HepG2 (cell line): ENCODE results near the gene UCKL1. TPM values are rescaled to one million over a fixed set of nuclear protein-coding genes. Genes with fewer than 3 reads are reported as not detected.

Source experiments
- ATAC-seq: fragments of 200-7000 bp; cut with Tn5 transposase; 3 replicates; pipeline ENCODE4 v1.9.1; 2020; ENCODE audit warnings: mild to moderate bottlenecking, moderate library complexity
- BruUV-seq: library from RNA; stranded (reverse); fragments of 400-500 nt; replicated peaks from 2 replicates; lab custom pipeline; 2021; lab: Mats Ljungman, UMichigan
- CTCF ChIA-PET: fragments of 300-600 bp; formaldehyde crosslinking; extraction: SDS; loops from one replicate; lab custom pipeline; 2021; ENCODE audit warnings: low total read pairs, inconsistent platforms, low intra/inter-chr PET ratio; lab: Yijun Ruan, JAX
- POLR2A ChIA-PET: fragments of 350-600 bp; sonication (Branson Sonifier 250); formaldehyde crosslinking; loops from one replicate; lab custom pipeline; 2020; ENCODE audit warnings: antibody characterized with exemption, inconsistent platforms; lab: Yijun Ruan, JAX
- DNase-seq: peaks from one replicate; pipeline ENCODE4 v3.0.0-alpha.2; 2015; ENCODE audit warnings: low spot score
- FAIRE-seq: peaks from 3 replicates; lab custom pipeline; 2011; peaks lifted over from hg19 to GRCh38; lab: Jason Lieb, UNC
- H2AFZ ChIP-seq: one replicate; pipeline ENCODE4 v1.6.1; 2011; ENCODE audit warnings: low read length, inconsistent platforms
- H3K27ac ChIP-seq: fragments of 300-600 bp; 3 replicates; pipeline ENCODE4 v1.8.0; 2011; ENCODE audit warnings: mixed run types, mild to moderate bottlenecking, mixed read lengths, low read length, inconsistent platforms; ENCODE audit not compliant: insufficient read depth; ENCODE audit errors: extremely low read length
- H3K27me3 ChIP-seq, 2 experiments: fragments of 200-600 bp in 1 of 2; 2 replicates in 1 of 2; 3 replicates in 1 of 2; pipeline versions ENCODE4 v1.6.0 to v1.8.0; 2011; ENCODE audit warnings: low read length in 2 of 2, mild to moderate bottlenecking in 2 of 2, moderate library complexity in 2 of 2, inconsistent platforms in 1 of 2; ENCODE audit not compliant: insufficient read depth in 2 of 2, control insufficient read depth in 1 of 2
- H3K36me3 ChIP-seq, 2 experiments: fragments of 200-600 bp in 1 of 2; replicated peaks in 1 of 2; 2 replicates in 1 of 2; 3 replicates in 1 of 2; pipeline versions ENCODE4 v1.5.1 to v1.8.0; 2011; ENCODE audit warnings: low read length in 2 of 2, inconsistent platforms in 1 of 2; ENCODE audit not compliant: insufficient read depth in 2 of 2, control insufficient read depth in 1 of 2
- H3K4me1 ChIP-seq: 2 replicates; pipeline ENCODE4 v1.5.1; 2012; ENCODE audit warnings: low read length, inconsistent platforms; ENCODE audit not compliant: insufficient read depth
- H3K4me2 ChIP-seq: 2 replicates; pipeline ENCODE4 v1.6.0; 2011; ENCODE audit warnings: low read depth, low read length, inconsistent platforms
- H3K4me3 ChIP-seq, 3 experiments: fragments of 200-600 bp in 1 of 3; sonication (generic), shearing (Covaris generic) in 1 of 3; replicated peaks in 1 of 3; 2 replicates each; pipeline ENCODE4 v1.5.1; 2011 to 2016; ENCODE audit warnings: low read length in 3 of 3, inconsistent platforms in 2 of 3, low read depth in 2 of 3, mild to moderate bottlenecking in 2 of 3, control low read depth in 1 of 3, mixed read lengths in 1 of 3; ENCODE audit not compliant: insufficient read depth in 1 of 3
- H3K79me2 ChIP-seq: one replicate; pipeline ENCODE4 v1.6.1; 2011; ENCODE audit warnings: low read length, inconsistent platforms; ENCODE audit not compliant: insufficient read depth
- H3K9ac ChIP-seq: 2 replicates; pipeline ENCODE4 v1.6.0; 2011; ENCODE audit warnings: mild to moderate bottlenecking, low read depth, low read length, inconsistent platforms; ENCODE audit not compliant: insufficient read depth
- H3K9me3 ChIP-seq: 2 replicates; pipeline ENCODE4 v1.5.1; 2012; ENCODE audit warnings: mild to moderate bottlenecking, low read length
- H4K20me1 ChIP-seq: 2 replicates; pipeline ENCODE4 v1.6.0; 2011; ENCODE audit warnings: inconsistent platforms, mild to moderate bottlenecking, low read length, moderate library complexity; ENCODE audit not compliant: insufficient read depth
- FOXO4 ChIP-seq: sonication (generic); formaldehyde crosslinking; conservative IDR thresholded peaks from 2 replicates; pipeline ENCODE4 v1.8.1; 2023; ENCODE audit warnings: missing genetic modification reagents
- MEIS1 ChIP-seq: sonication (generic); formaldehyde crosslinking; IDR thresholded peaks from 2 replicates; pipeline ENCODE4 v1.9.0; 2021; ENCODE audit warnings: mild to moderate bottlenecking, missing genetic modification reagents, moderate library complexity, borderline replicate concordance
- RBFOX2 ChIP-seq: fragments of 200-400 bp; formaldehyde crosslinking; IDR thresholded peaks from 2 replicates; pipeline ENCODE4 v1.6.1; 2017; ENCODE audit warnings: low read depth, mild to moderate bottlenecking, low read length
- TARDBP ChIP-seq: sonication (generic); formaldehyde crosslinking; IDR thresholded peaks from 2 replicates; pipeline ENCODE4 v1.8.0; 2022; ENCODE audit warnings: mild to moderate bottlenecking, missing genetic modification reagents
- ZNF3 ChIP-seq: IDR thresholded peaks from 2 replicates; pipeline ENCODE4 v1.7.0; 2017; ENCODE audit warnings: inconsistent platforms
- WGBS: methylation state at CpG from one replicate; pipeline ENCODE4 v1.1.6; 2017; ENCODE audit warnings: low lambda C conversion rate; 5-methylcytosine and 5-hydroxymethylcytosine counted together
- in situ Hi-C: cut with HindIII; loops from 2 replicates; pipeline ENCODE4 v1.10.0; 2017; ENCODE audit warnings: low pct_unique_long_range_greater_than_20kb; ENCODE audit not compliant: extremely low pct_ligation_motif_present
- intact Hi-C: fragments of 100-400 bp; cut with micrococcal nuclease; formaldehyde crosslinking; loops from one replicate; pipeline ENCODE4 v1.10.0; 2022; ENCODE audit not compliant: unreplicated experiment
- polyA plus RNA-seq, 8 experiments: library from polyadenylated mRNA; depleted of rRNA in 3 of 8; stranded (reverse) in 7 of 8; unstranded in 1 of 8; fragments of >200 nt; fragmentation: Illumina TruSeq in 4 of 8; extraction: Trizol in 4 of 8; gene quantifications; 2 replicates each; pipeline versions ENCODE4 v1.2.1 to v1.2.3, GENCODE V29; 2011 to 2016; ENCODE audit warnings: low read depth in 4 of 8, missing spikeins in 1 of 8, mixed read lengths in 1 of 8; ENCODE audit not compliant: insufficient read depth in 1 of 8
- total RNA-seq, 5 experiments: library from RNA; depleted of rRNA; stranded (reverse); fragments of >200 nt; fragmentation: Illumina TruSeq; extraction: Trizol; gene quantifications; 2 replicates each; pipeline ENCODE4 v1.2.3, GENCODE V29; 2016; ENCODE audit warnings: low read depth in 1 of 5
- TF ChIP-seq, protein P1 (sequence below): IDR thresholded peaks from 2 replicates; pipeline ENCODE4 v1.6.1; 2016; ENCODE audit warnings: missing compliant biosample characterization, missing genetic modification reagents, borderline replicate concordance

Gene UCKL1
- total and polyA plus RNA-seq, 2 of the 13 experiments (the other 11 are each of a cell fraction or from before 2014, with no cell fraction given): 50.2 to 126 TPM

GRCh38 chr20:63898882-63899558 lies 57.2 kb downstream of the UCKL1 start:
- H2AFZ ChIP-seq: no peak overlapping the region
- peaks cover 76% of the 10 kb centered on the region for H3K79me2 ChIP-seq
- H3K27ac ChIP-seq: no peak overlapping the region
- H3K9ac ChIP-seq: no peak overlapping the region
- DNase-seq (no peak), FAIRE-seq (no peak), ATAC-seq (no peak)
- POLR2A ChIA-PET: interaction anchor here (1.6 kb wide), 1 partner anchor 82 kb away, joined by 4 read pairs; no protein-coding TSS in a partner anchor
- no peaks in the 10 kb centered on the region for H3K9me3 ChIP-seq
- no peaks in the 10 kb centered on the region; a peak in 1 of 5 replicates for H3K27me3 ChIP-seq
- peaks cover 8 to 14% of the 10 kb centered on the region in 2 experiments for H3K36me3 ChIP-seq
- in situ Hi-C loops (no loop called here), intact Hi-C loops (no loop called here)
- BruUV-seq: no TSS peak
- H3K4me1 ChIP-seq: peaks cover 53% of the 10 kb centered on the region
- peaks cover 42% of the 10 kb centered on the region for H4K20me1 ChIP-seq
- WGBS: 94% methylated on average over 10 of the region's 10 CpGs
- no peak overlapping the region for H3K4me3 ChIP-seq
- H3K4me2 ChIP-seq: no peak overlapping the region
- CTCF ChIA-PET: no interaction called here
- TF ChIP-seq, protein P1, sequence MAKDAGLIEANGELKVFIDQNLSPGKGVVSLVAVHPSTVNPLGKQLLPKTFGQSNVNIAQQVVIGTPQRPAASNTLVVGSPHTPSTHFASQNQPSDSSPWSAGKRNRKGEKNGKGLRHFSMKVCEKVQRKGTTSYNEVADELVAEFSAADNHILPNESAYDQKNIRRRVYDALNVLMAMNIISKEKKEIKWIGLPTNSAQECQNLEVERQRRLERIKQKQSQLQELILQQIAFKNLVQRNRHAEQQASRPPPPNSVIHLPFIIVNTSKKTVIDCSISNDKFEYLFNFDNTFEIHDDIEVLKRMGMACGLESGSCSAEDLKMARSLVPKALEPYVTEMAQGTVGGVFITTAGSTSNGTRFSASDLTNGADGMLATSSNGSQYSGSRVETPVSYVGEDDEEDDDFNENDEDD: no peak
- TF ChIP-seq RBFOX2: peak; percentile 14; the same call in 1 of the 2 replicates

DNA sequence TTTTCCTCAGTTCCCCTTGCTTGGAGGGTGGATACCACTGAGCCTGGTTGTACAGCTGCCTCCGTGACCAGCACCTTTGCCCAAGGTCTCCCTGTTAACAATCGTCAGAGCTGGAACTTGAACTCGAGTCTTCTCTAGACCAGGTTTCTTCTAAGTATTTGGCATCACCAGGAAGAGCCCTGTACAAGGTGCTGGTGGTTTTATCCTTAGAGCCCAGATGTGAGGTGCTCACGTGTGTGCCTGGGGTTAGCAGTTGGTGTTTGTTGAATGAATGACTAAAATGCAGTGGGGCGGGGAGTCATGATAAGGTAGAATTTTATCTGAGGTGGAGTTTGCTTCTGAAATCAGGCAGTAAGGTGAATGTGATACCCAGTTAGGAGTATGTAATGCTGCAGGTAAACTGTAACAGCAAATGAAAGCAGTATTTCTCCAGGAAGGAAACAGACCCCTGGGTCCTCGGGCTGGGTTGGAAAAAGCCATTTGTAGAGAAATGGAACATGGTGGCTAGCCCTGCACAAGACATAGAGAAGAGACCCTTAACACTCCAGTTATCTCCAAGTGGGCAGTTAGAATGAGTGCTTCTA lies 58.1 kb downstream of the UCKL1 start:
- H3K9ac ChIP-seq: peak overlapping the region; percentile 7; the same call in 1 of the 2 replicates
- no peaks in the 10 kb centered on the region for H3K9me3 ChIP-seq
- POLR2A ChIA-PET: interaction anchor here (2.6 to 4.7 kb wide), 3 partner anchors 33 to 82 kb away, joined by 26 to 71 read pairs (median 29); partner anchors contain the start of genes PRPF6, SAMD10, TPD52L2 and UCKL1
- in situ Hi-C loops: no loop called here
- intact Hi-C loops: no loop called here
- H3K4me3 ChIP-seq: no peak overlapping the region
- no TSS peak for BruUV-seq
- H3K36me3 ChIP-seq: peaks cover 8 to 12% of the 10 kb centered on the region in 2 experiments
- TF ChIP-seq FOXO4 (CRISPR knock-in tag) (0 out of 2 replicates have a peak, but pooled peaks have one; percentile 93), ZNF3 (peak; percentile 51; the same call in 1 of the 2 replicates), TARDBP (CRISPR knock-in tag) (no peak), MEIS1 (CRISPR knock-in tag) (0 out of 2 replicates have a peak, but pooled peaks have one; percentile 8)
- H3K27me3 ChIP-seq: no peaks in the 10 kb centered on the region; a peak in 1 of 5 replicates
- WGBS: 92% methylated on average over 6 of the region's 6 CpGs
- peaks cover 43% of the 10 kb centered on the region; the same call in 1 of the 2 replicates for H4K20me1 ChIP-seq
- H3K4me1 ChIP-seq: peaks cover 57% of the 10 kb centered on the region
- no peak for DNase-seq
- no peak for ATAC-seq
- no peak overlapping the region for H2AFZ ChIP-seq
- no peak for FAIRE-seq
- CTCF ChIA-PET: no interaction called here
- peaks cover 67% of the 10 kb centered on the region for H3K79me2 ChIP-seq
- H3K27ac ChIP-seq: peak overlapping the region; percentile 0
- no peak overlapping the region for H3K4me2 ChIP-seq
